DND-41 (cell line): Measurements from ENCODE around the gene FOXJ3.
A peak's percentile ranks its signal among the peaks of the same experiment; 100 is the strongest.

Experiments
- ATAC-seq: fragments of 200-7000 bp; cut with Tn5 transposase; 3 replicates; pipeline ENCODE4 v1.9.1; 2021; ENCODE audit warnings: low read depth; ENCODE audit not compliant: insufficient read depth
- DNase-seq: peaks from one replicate; pipeline ENCODE4 v3.0.0-alpha.2; 2020
- H2AFZ ChIP-seq: 2 replicates; pipeline ENCODE4 v1.6.0; 2012; ENCODE audit warnings: low read depth, low read length
- H3K27ac ChIP-seq: 2 replicates; pipeline ENCODE4 v1.5.1; 2012; ENCODE audit warnings: low read length, inconsistent platforms
- H3K27me3 ChIP-seq: fragments of 200-600 bp; sonication (generic); 2 replicates; pipeline ENCODE4 v1.6.0; 2012; ENCODE audit warnings: low read length, mild to moderate bottlenecking, inconsistent platforms; ENCODE audit not compliant: insufficient read depth, poor library complexity
- H3K36me3 ChIP-seq: 2 replicates; pipeline ENCODE4 v1.5.1; 2012; ENCODE audit warnings: low read length, inconsistent platforms; ENCODE audit not compliant: insufficient read depth
- H3K4me1 ChIP-seq: 2 replicates; pipeline ENCODE4 v1.5.1; 2012; ENCODE audit warnings: mild to moderate bottlenecking, low read length; ENCODE audit not compliant: insufficient read depth
- H3K4me2 ChIP-seq: 2 replicates; pipeline ENCODE4 v1.6.0; 2012; ENCODE audit warnings: mild to moderate bottlenecking, moderate library complexity, low read length, inconsistent platforms; ENCODE audit not compliant: insufficient read depth
- H3K4me3 ChIP-seq, 2 experiments: fragments of 200-600 bp in 1 of 2; shearing (Covaris generic) in 1 of 2; 2 replicates each; pipeline ENCODE4 v1.5.1; 2012 to 2016; ENCODE audit warnings: inconsistent platforms in 2 of 2, low read length in 2 of 2, mild to moderate bottlenecking in 2 of 2, low read depth in 1 of 2, moderate library complexity in 1 of 2
- H3K79me2 ChIP-seq: 2 replicates; pipeline ENCODE4 v1.6.0; 2012; ENCODE audit warnings: low read length, inconsistent platforms; ENCODE audit not compliant: insufficient read depth
- H3K9ac ChIP-seq: 2 replicates; pipeline ENCODE4 v1.6.0; 2012; ENCODE audit warnings: low read depth, mild to moderate bottlenecking, inconsistent platforms, low read length, moderate library complexity
- H3K9me3 ChIP-seq: 2 replicates; pipeline ENCODE4 v1.5.1; 2012; ENCODE audit warnings: low read length, moderate library complexity, mild to moderate bottlenecking, inconsistent platforms; ENCODE audit not compliant: insufficient read depth, severe bottlenecking
- H4K20me1 ChIP-seq: 2 replicates; pipeline ENCODE4 v1.6.0; 2012; ENCODE audit warnings: low read length; ENCODE audit not compliant: insufficient read depth
- CTCF ChIP-seq: IDR thresholded peaks from 2 replicates; pipeline ENCODE4 v1.5.1; 2012; ENCODE audit warnings: borderline replicate concordance, low read length, moderate library complexity, mild to moderate bottlenecking; ENCODE audit not compliant: poor library complexity, severe bottlenecking; ENCODE audit errors: extremely low read depth
- EZH2 ChIP-seq: IDR thresholded peaks from 3 replicates; pipeline ENCODE4 v1.6.1; 2012; ENCODE audit warnings: borderline replicate concordance, low read depth, mild to moderate bottlenecking, moderate library complexity, low read length, inconsistent platforms; ENCODE audit not compliant: severe bottlenecking

FOXJ3 gene

GRCh38 chr1:42259739-42260064 lies 75.3 kb downstream of the FOXJ3 start:
- H3K4me1 ChIP-seq, result peaks cover 45% of the 10 kb centered on the region
- peak overlapping the region; percentile 64 for H3K27ac ChIP-seq
- no peaks in the 10 kb centered on the region for H3K27me3 ChIP-seq
- H2AFZ ChIP-seq, result no peak overlapping the region
- H3K9ac ChIP-seq, result peak overlapping the region; percentile 12; the same call in 1 of the 2 replicates
- H3K9me3 ChIP-seq, result peaks cover 3% of the 10 kb centered on the region
- H3K79me2 ChIP-seq, result peaks cover 83% of the 10 kb centered on the region
- H4K20me1 ChIP-seq, result peaks cover 13% of the 10 kb centered on the region; the same call in 1 of the 2 replicates
- no peak for TF ChIP-seq CTCF
- no peak for TF ChIP-seq EZH2
- H3K4me3 ChIP-seq, result no peak overlapping the region
- H3K36me3 ChIP-seq, result peaks cover 30% of the 10 kb centered on the region
- peak; percentile 39; the same call in 2 of the 3 replicates for ATAC-seq
- peak overlapping the region; percentile 31; the same call in 1 of the 2 replicates for H3K4me2 ChIP-seq
- no peak for DNase-seq

- H3K27me3 ChIP-seq, result no peaks in the 10 kb centered on the region
- peaks cover 13% of the 10 kb centered on the region; the same call in 1 of the 2 replicates for H4K20me1 ChIP-seq
- ATAC-seq (peak; percentile 94), DNase-seq (peak; percentile 43)
- H3K79me2 ChIP-seq, result peaks cover 78% of the 10 kb centered on the region
- peaks cover 45% of the 10 kb centered on the region for H3K4me1 ChIP-seq
- no peak overlapping the region for H3K4me3 ChIP-seq
- H3K9me3 ChIP-seq, result peaks cover 3% of the 10 kb centered on the region
- no peak overlapping the region for H2AFZ ChIP-seq
- H3K4me2 ChIP-seq, result peak overlapping the region; percentile 31; the same call in 1 of the 2 replicates
- peak overlapping the region; percentile 33; the same call in 1 of the 2 replicates for H3K9ac ChIP-seq
- TF ChIP-seq CTCF, result no peak
- TF ChIP-seq EZH2, result no peak
- H3K27ac ChIP-seq, result peak overlapping the region; percentile 74
- H3K36me3 ChIP-seq, result peaks cover 25% of the 10 kb centered on the region
Observed at GRCh38 chr1:42259059-42259738, 75.8 kb downstream of the FOXJ3 start.

- ATAC-seq (no peak), DNase-seq (no peak)
- H3K79me2 ChIP-seq, result peaks cover 70% of the 10 kb centered on the region
- H3K9ac ChIP-seq, result no peak overlapping the region
- H3K27ac ChIP-seq, result peak overlapping the region; percentile 74
- no peaks in the 10 kb centered on the region for H3K27me3 ChIP-seq
- no peak overlapping the region for H3K4me2 ChIP-seq
- H2AFZ ChIP-seq, result no peak overlapping the region
- no peak for TF ChIP-seq CTCF
- TF ChIP-seq EZH2, result no peak
- peaks cover 45% of the 10 kb centered on the region for H3K4me1 ChIP-seq
- H3K36me3 ChIP-seq, result peaks cover 18% of the 10 kb centered on the region; the same call in 1 of the 2 replicates
- no peak overlapping the region for H3K4me3 ChIP-seq
- H4K20me1 ChIP-seq, result peaks cover 13% of the 10 kb centered on the region; the same call in 1 of the 2 replicates
- peaks cover 3% of the 10 kb centered on the region for H3K9me3 ChIP-seq
Observed at GRCh38 chr1:42258218-42258617, 76.8 kb downstream of the FOXJ3 start.
